HepG2 (cell line): ENCODE data around the gene SPHK2. TPM values are rescaled to one million over a fixed set of nuclear protein-coding genes. Genes with fewer than 3 reads are reported as not detected.

Experiments
- ATAC-seq: fragments of 200-7000 bp; cut with Tn5 transposase; 3 replicates; pipeline ENCODE4 v1.9.1; 2020; ENCODE audit warnings: mild to moderate bottlenecking, moderate library complexity
- BruUV-seq: library from RNA; stranded (reverse); fragments of 400-500 nt; replicated peaks from 2 replicates; lab custom pipeline; 2021; lab: Mats Ljungman, UMichigan
- CTCF ChIA-PET: fragments of 300-600 bp; formaldehyde crosslinking; extraction: SDS; loops from one replicate; lab custom pipeline; 2021; ENCODE audit warnings: low total read pairs, inconsistent platforms, low intra/inter-chr PET ratio; lab: Yijun Ruan, JAX
- POLR2A ChIA-PET: fragments of 350-600 bp; sonication (Branson Sonifier 250); formaldehyde crosslinking; loops from one replicate; lab custom pipeline; 2020; ENCODE audit warnings: antibody characterized with exemption, inconsistent platforms; lab: Yijun Ruan, JAX
- DNase-seq: peaks from one replicate; pipeline ENCODE4 v3.0.0-alpha.2; 2015; ENCODE audit warnings: low spot score
- FAIRE-seq: peaks from 3 replicates; lab custom pipeline; 2011; peaks lifted over from hg19 to GRCh38; lab: Jason Lieb, UNC
- H2AFZ ChIP-seq: one replicate; pipeline ENCODE4 v1.6.1; 2011; ENCODE audit warnings: low read length, inconsistent platforms
- H3K27ac ChIP-seq: fragments of 300-600 bp; 3 replicates; pipeline ENCODE4 v1.8.0; 2011; ENCODE audit warnings: mixed run types, mild to moderate bottlenecking, mixed read lengths, low read length, inconsistent platforms; ENCODE audit not compliant: insufficient read depth; ENCODE audit errors: extremely low read length
- H3K27me3 ChIP-seq, 2 experiments: fragments of 200-600 bp in 1 of 2; 2 replicates in 1 of 2; 3 replicates in 1 of 2; pipeline versions ENCODE4 v1.6.0 to v1.8.0; 2011; ENCODE audit warnings: low read length in 2 of 2, mild to moderate bottlenecking in 2 of 2, moderate library complexity in 2 of 2, inconsistent platforms in 1 of 2; ENCODE audit not compliant: insufficient read depth in 2 of 2, control insufficient read depth in 1 of 2
- H3K36me3 ChIP-seq, 2 experiments: fragments of 200-600 bp in 1 of 2; replicated peaks in 1 of 2; 2 replicates in 1 of 2; 3 replicates in 1 of 2; pipeline versions ENCODE4 v1.5.1 to v1.8.0; 2011; ENCODE audit warnings: low read length in 2 of 2, inconsistent platforms in 1 of 2; ENCODE audit not compliant: insufficient read depth in 2 of 2, control insufficient read depth in 1 of 2
- H3K4me1 ChIP-seq: 2 replicates; pipeline ENCODE4 v1.5.1; 2012; ENCODE audit warnings: low read length, inconsistent platforms; ENCODE audit not compliant: insufficient read depth
- H3K4me2 ChIP-seq: 2 replicates; pipeline ENCODE4 v1.6.0; 2011; ENCODE audit warnings: low read depth, low read length, inconsistent platforms
- H3K4me3 ChIP-seq, 3 experiments: fragments of 200-600 bp in 1 of 3; sonication (generic), shearing (Covaris generic) in 1 of 3; replicated peaks in 1 of 3; 2 replicates each; pipeline ENCODE4 v1.5.1; 2011 to 2016; ENCODE audit warnings: low read length in 3 of 3, inconsistent platforms in 2 of 3, low read depth in 2 of 3, mild to moderate bottlenecking in 2 of 3, control low read depth in 1 of 3, mixed read lengths in 1 of 3; ENCODE audit not compliant: insufficient read depth in 1 of 3
- H3K79me2 ChIP-seq: one replicate; pipeline ENCODE4 v1.6.1; 2011; ENCODE audit warnings: low read length, inconsistent platforms; ENCODE audit not compliant: insufficient read depth
- H3K9ac ChIP-seq: 2 replicates; pipeline ENCODE4 v1.6.0; 2011; ENCODE audit warnings: mild to moderate bottlenecking, low read depth, low read length, inconsistent platforms; ENCODE audit not compliant: insufficient read depth
- H3K9me3 ChIP-seq: 2 replicates; pipeline ENCODE4 v1.5.1; 2012; ENCODE audit warnings: mild to moderate bottlenecking, low read length
- H4K20me1 ChIP-seq: 2 replicates; pipeline ENCODE4 v1.6.0; 2011; ENCODE audit warnings: inconsistent platforms, mild to moderate bottlenecking, low read length, moderate library complexity; ENCODE audit not compliant: insufficient read depth
- GATA4 ChIP-seq: sonication (generic); IDR thresholded peaks from 2 replicates; pipeline ENCODE4 v1.6.1; 2016; ENCODE audit warnings: antibody characterized with exemption, low read depth, borderline replicate concordance
- IKZF1 ChIP-seq: fragments of 450-650 bp; IDR thresholded peaks from 2 replicates; pipeline ENCODE4 v1.7.1; 2016
- KAT8 ChIP-seq: IDR thresholded peaks from 2 replicates; pipeline ENCODE4 v1.6.1; 2016; ENCODE audit warnings: missing genetic modification reagents, missing compliant biosample characterization
- MLLT10 ChIP-seq: sonication (generic); formaldehyde crosslinking; IDR thresholded peaks from 2 replicates; pipeline ENCODE4 v1.4.0; 2020; ENCODE audit warnings: missing genetic modification reagents
- RFX1 ChIP-seq: fragments of 450-650 bp; IDR thresholded peaks from 2 replicates; pipeline ENCODE4 v1.6.1; 2017
- TMF1 ChIP-seq: sonication (generic); formaldehyde crosslinking; IDR thresholded peaks from 2 replicates; pipeline ENCODE4 v1.8.1; 2022; ENCODE audit warnings: low read depth, missing genetic modification reagents
- YEATS4 ChIP-seq: sonication (generic); formaldehyde crosslinking; IDR thresholded peaks from 2 replicates; pipeline ENCODE4 v1.4.0; 2020; ENCODE audit warnings: missing genetic modification reagents, borderline replicate concordance
- ZBTB34 ChIP-seq: sonication (generic); formaldehyde crosslinking; IDR thresholded peaks from 2 replicates; pipeline ENCODE4 v1.8.0; 2022; ENCODE audit warnings: mild to moderate bottlenecking, missing genetic modification reagents
- ZNF501 ChIP-seq: sonication (generic); formaldehyde crosslinking; IDR thresholded peaks from 2 replicates; pipeline ENCODE4 v1.5.1; 2020; ENCODE audit warnings: mild to moderate bottlenecking, moderate library complexity, missing genetic modification reagents
- ZNF562 ChIP-seq: sonication (generic); formaldehyde crosslinking; IDR thresholded peaks from 2 replicates; pipeline ENCODE4 v1.8.0; 2022; ENCODE audit warnings: missing genetic modification reagents, borderline replicate concordance
- ZNF574 ChIP-seq: sonication (generic); formaldehyde crosslinking; IDR thresholded peaks from 2 replicates; pipeline ENCODE4 v1.4.0; 2020; ENCODE audit warnings: missing genetic modification reagents
- ZNF672 ChIP-seq: sonication (generic); formaldehyde crosslinking; IDR thresholded peaks from 2 replicates; pipeline ENCODE4 v1.8.1; 2022; ENCODE audit warnings: missing genetic modification reagents
- ZSCAN30 ChIP-seq: sonication (generic); formaldehyde crosslinking; IDR thresholded peaks from 2 replicates; pipeline ENCODE4 v1.5.0; 2020; ENCODE audit warnings: mild to moderate bottlenecking, missing genetic modification reagents
- WGBS: methylation state at CpG from one replicate; pipeline ENCODE4 v1.1.6; 2017; ENCODE audit warnings: low lambda C conversion rate; 5-methylcytosine and 5-hydroxymethylcytosine counted together
- in situ Hi-C: cut with HindIII; loops from 2 replicates; pipeline ENCODE4 v1.10.0; 2017; ENCODE audit warnings: low pct_unique_long_range_greater_than_20kb; ENCODE audit not compliant: extremely low pct_ligation_motif_present
- intact Hi-C: fragments of 100-400 bp; cut with micrococcal nuclease; formaldehyde crosslinking; loops from one replicate; pipeline ENCODE4 v1.10.0; 2022; ENCODE audit not compliant: unreplicated experiment
- polyA plus RNA-seq, 8 experiments: library from polyadenylated mRNA; depleted of rRNA in 3 of 8; stranded (reverse) in 7 of 8; unstranded in 1 of 8; fragments of >200 nt; fragmentation: Illumina TruSeq in 4 of 8; extraction: Trizol in 4 of 8; gene quantifications; 2 replicates each; pipeline versions ENCODE4 v1.2.1 to v1.2.3, GENCODE V29; 2011 to 2016; ENCODE audit warnings: low read depth in 4 of 8, missing spikeins in 1 of 8, mixed read lengths in 1 of 8; ENCODE audit not compliant: insufficient read depth in 1 of 8
- total RNA-seq, 5 experiments: library from RNA; depleted of rRNA; stranded (reverse); fragments of >200 nt; fragmentation: Illumina TruSeq; extraction: Trizol; gene quantifications; 2 replicates each; pipeline ENCODE4 v1.2.3, GENCODE V29; 2016; ENCODE audit warnings: low read depth in 1 of 5
- TF ChIP-seq, protein P1 (sequence below): fragments of 450-650 bp; IDR thresholded peaks from 2 replicates; pipeline ENCODE4 v1.6.1; 2016

Gene SPHK2
- total and polyA plus RNA-seq, 2 of the 13 experiments (the other 11 are each of a cell fraction or from before 2014, with no cell fraction given): 2.9 to 14.4 TPM

DNA sequence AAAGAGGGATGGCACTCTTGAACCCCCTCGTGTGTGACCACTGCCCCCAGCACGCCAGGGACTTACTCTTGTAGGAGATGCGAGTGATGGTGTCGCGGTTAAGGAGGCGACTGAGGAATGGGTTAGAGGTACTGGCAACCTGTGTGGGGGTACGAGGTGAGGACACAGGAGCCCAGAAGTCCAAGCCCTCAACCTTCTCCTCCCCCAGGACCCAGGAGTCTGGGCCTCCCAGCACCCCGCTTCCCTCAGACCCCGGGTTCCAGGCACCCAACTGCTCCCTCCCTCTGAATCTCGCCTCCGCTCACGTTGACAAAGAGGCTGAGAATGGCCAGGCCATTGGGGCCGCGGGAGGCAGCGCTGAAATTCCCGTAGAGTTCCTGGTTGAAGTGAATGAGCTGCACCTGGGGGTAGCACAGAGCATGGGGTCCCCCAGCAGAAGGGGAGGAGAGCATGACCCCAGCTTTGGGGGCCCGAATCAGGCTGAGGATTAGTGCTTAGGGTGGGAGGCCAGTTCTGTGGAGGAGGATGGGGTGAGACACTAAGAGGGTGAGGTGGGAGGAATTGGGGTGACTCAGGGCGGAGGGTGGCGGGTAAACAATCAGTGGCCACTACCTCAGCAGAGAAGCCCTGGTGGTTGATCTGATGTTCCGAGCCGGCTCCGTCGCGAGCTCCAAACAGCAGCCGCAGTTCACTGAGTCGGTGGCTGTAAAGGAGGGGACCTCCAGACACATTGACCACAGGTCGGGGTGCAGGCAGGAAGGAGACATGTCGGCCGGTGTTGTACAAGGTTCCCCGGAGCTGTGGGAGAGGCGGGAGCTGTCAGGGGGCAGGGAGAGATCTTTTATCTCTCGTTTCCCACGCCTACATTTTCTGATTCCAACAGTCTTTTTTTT, 20.4 kb downstream of the SPHK2 start (continued):
- TF ChIP-seq, protein P1, sequence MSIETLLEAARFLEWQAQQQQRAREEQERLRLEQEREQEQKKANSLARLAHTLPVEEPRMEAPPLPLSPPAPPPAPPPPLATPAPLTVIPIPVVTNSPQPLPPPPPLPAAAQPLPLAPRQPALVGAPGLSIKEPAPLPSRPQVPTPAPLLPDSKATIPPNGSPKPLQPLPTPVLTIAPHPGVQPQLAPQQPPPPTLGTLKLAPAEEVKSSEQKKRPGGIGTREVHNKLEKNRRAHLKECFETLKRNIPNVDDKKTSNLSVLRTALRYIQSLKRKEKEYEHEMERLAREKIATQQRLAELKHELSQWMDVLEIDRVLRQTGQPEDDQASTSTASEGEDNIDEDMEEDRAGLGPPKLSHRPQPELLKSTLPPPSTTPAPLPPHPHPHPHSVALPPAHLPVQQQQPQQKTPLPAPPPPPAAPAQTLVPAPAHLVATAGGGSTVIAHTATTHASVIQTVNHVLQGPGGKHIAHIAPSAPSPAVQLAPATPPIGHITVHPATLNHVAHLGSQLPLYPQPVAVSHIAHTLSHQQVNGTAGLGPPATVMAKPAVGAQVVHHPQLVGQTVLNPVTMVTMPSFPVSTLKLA: no peak
- TF ChIP-seq ZNF574 (CRISPR knock-in tag): no peak

DNA sequence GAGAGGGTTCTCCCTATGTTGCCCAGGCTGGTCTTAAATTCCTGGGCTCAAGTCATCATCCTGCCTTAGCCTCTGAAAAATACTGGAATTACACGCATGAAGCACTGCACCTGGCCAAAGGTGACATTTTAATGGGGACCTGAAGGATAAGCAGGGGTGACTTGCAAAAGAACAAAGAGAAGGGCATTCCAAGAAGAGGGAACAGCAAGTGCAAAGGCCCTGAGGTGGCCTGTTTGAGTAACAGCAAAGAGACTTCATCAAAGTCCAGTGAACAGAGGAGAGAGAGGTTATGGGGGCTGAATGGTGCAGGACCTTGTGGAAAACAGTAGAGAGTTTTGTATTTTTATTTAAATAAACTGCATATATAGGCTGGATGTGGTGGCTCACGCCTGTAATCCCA, 22.5 kb downstream of the SPHK2 start:
- H3K4me2 ChIP-seq: no peak overlapping the region
- no peaks in the 10 kb centered on the region for H4K20me1 ChIP-seq
- TF ChIP-seq ZNF501 (CRISPR knock-in tag): no peak
- TF ChIP-seq GATA4: no peak
- TF ChIP-seq ZNF562 (CRISPR knock-in tag): no peak
- TF ChIP-seq ZSCAN30 (CRISPR knock-in tag): no peak
- TF ChIP-seq YEATS4 (CRISPR knock-in tag): no peak
- TF ChIP-seq MLLT10: no peak
- no peak for TF ChIP-seq RFX1
- TF ChIP-seq ZNF672 (CRISPR knock-in tag): no peak
- no peak for TF ChIP-seq ZBTB34 (CRISPR knock-in tag)
- TF ChIP-seq TMF1: no peak
- no peak for TF ChIP-seq KAT8 (CRISPR knock-in tag)
- TF ChIP-seq IKZF1: no peak
- H3K9me3 ChIP-seq: no peaks in the 10 kb centered on the region
- BruUV-seq: no TSS peak
- in situ Hi-C loops (no loop called here), intact Hi-C loops (no loop called here)
- H3K27ac ChIP-seq: no peak overlapping the region
- no peak overlapping the region for H3K4me3 ChIP-seq
- peaks cover 1 to 8% of the 10 kb centered on the region in 2 experiments; a peak in 4 of 5 replicates for H3K27me3 ChIP-seq
- FAIRE-seq (no peak), ATAC-seq (no peak), DNase-seq (no peak)
- H3K9ac ChIP-seq: no peak overlapping the region
- ChIA-PET CTCF (no interaction called here), POLR2A (interaction anchor here (1.1 to 1.6 kb wide), 2 partner anchors 23 kb away, joined by 3 to 4 read pairs; partner anchors contain the start of genes RPL18 and SPHK2)
- 48% methylated on average over 2 of the region's 2 CpGs for WGBS
- H3K4me1 ChIP-seq: peaks cover 47% of the 10 kb centered on the region
- no peaks in the 10 kb centered on the region for H3K36me3 ChIP-seq
- H3K79me2 ChIP-seq: no peaks in the 10 kb centered on the region
- H2AFZ ChIP-seq: no peak overlapping the region
